GM12892 (cell line): ENCODE results near the gene LILRA1.
"Not testable (repeated sequence)": the region's sequence is repeated elsewhere in the genome, so short reads cannot be mapped to it uniquely, and the experiment has no call there.

Experiments used
- POLR2A ChIP-seq: IDR thresholded peaks from 2 replicates; pipeline ENCODE4 v1.6.1; 2011; ENCODE audit warnings: low read depth, low read length, control low read depth
- POLR2AphosphoS5 ChIP-seq: IDR thresholded peaks from 2 replicates; pipeline ENCODE4 v1.6.1; 2011; ENCODE audit warnings: low read depth, low read length, control low read depth

- TF ChIP-seq POLR2AphosphoS5, POLR2A: not testable (repeated sequence)
Measured at GRCh38 chr19:54627912-54628311, 34.5 kb downstream of the LILRA1 start.
